Gastrocnemius medialis (tissue), 4 donors: Measurements from ENCODE around the gene HMGCL. TPM values are rescaled to one million over a fixed set of nuclear protein-coding genes. Genes with fewer than 3 reads are reported as not detected.

Experiments
- ATAC-seq, 2 donors: fragments of 150-250 bp; one replicate each; pipeline ENCODE4 v1.9.1; 2016
- DNase-seq, 2 donors: peaks; one replicate each; pipeline ENCODE4 v3.0.0-alpha.2; 2019
- H3K27ac ChIP-seq, 4 donors: fragments of 200-600 bp; sonication (generic); 1 replicate in 1 of 4; 2 replicates in 3 of 4; pipeline ENCODE4 v1.5.1; 2016 to 2018; ENCODE audit warnings: mild to moderate bottlenecking in 2 of 4, moderate library complexity in 1 of 4
- H3K27me3 ChIP-seq, 3 donors: fragments of 200-600 bp; sonication (generic) in 2 of 3; 1 replicate in 1 of 3; 2 replicates in 2 of 3; pipeline versions ENCODE4 v1.5.1 to v1.6.0; 2016 to 2019; ENCODE audit warnings: mild to moderate bottlenecking in 1 of 3, moderate library complexity in 1 of 3
- H3K36me3 ChIP-seq, 2 donors: fragments of 200-600 bp; sonication (generic) in 1 of 2; one replicate each; pipeline ENCODE4 v1.5.1; 2017 to 2018
- H3K4me1 ChIP-seq, 2 donors: fragments of 200-600 bp; sonication (generic) in 1 of 2; one replicate each; pipeline ENCODE4 v1.5.1; 2016 to 2017; ENCODE audit warnings: mild to moderate bottlenecking in 2 of 2
- H3K4me3 ChIP-seq, 4 donors: fragments of 200-600 bp; sonication (generic) in 3 of 4; 1 replicate in 1 of 4; 2 replicates in 3 of 4; pipeline ENCODE4 v1.5.1; 2016 to 2019; ENCODE audit warnings: mild to moderate bottlenecking in 2 of 4
- H3K9me3 ChIP-seq, 3 donors: fragments of 200-600 bp; sonication (generic) in 2 of 3; 1 replicate in 1 of 3; 2 replicates in 2 of 3; pipeline ENCODE4 v1.5.1; 2016 to 2019
- POLR2A ChIP-seq, 2 donors: fragments of 450-650 bp; IDR thresholded peaks; one replicate each; pipeline ENCODE4 v1.6.1; 2017; ENCODE audit warnings: antibody characterized with exemption in 2 of 2, mild to moderate bottlenecking in 2 of 2, moderate library complexity in 2 of 2
- in situ Hi-C, 4 donors: fragments of 200-750 bp; cut with MboI; loops; one replicate each; pipeline versions ENCODE4 v1.15.0 to v1.8.0; 2017; ENCODE audit warnings: low sequenced_read_pairs in 4 of 4
- intact Hi-C: fragments of 100-400 bp; cut with DNase I; formaldehyde crosslinking; loops from one replicate; pipeline ENCODE4 v1.15.1; 2023; ENCODE audit warnings: low total_unique reads
- total RNA-seq, 4 donors: library from RNA; depleted of rRNA; stranded (reverse); fragments of >200 nt; gene quantifications; one replicate each; pipeline versions ENCODE4 v1.1.0 to v1.2.3, GENCODE V29; 2016
- TF ChIP-seq, protein P1 (sequence below), 5 experiments: fragments of 450-650 bp in 3 of 5; fragments of 200-600 bp in 2 of 5; sonication (generic) in 2 of 5; IDR thresholded peaks in 4 of 5; conservative IDR thresholded peaks in 1 of 5; 1 replicate in 4 of 5; 2 replicates in 1 of 5; pipeline ENCODE4 v1.5.1; 2016 to 2019; ENCODE audit warnings: antibody characterized with exemption in 5 of 5, mild to moderate bottlenecking in 3 of 5, moderate library complexity in 3 of 5

HMGCL gene
- total RNA-seq, 4 donors from 2014 or later: 19.1 to 30.0 (median 29.5) TPM

DNA sequence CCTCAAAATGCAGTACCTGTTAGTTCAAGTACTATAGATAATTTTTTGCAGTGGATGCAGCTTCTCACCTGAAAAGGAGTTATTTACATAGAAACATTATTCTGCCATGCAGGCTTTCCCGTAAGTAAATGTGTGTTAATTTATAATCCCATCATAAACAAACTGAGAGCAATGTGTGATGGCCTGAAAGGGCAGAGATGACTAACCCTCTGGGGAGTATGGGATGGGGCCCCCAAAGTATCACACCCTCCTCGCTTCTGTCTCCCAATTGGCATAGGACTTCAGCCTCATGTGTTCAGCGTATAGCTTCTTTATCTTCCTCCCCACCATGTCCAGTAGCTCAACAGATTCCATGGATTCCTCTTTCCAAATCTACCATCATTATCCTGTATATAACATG is 7.6 kb downstream of the HMGCL start:
- Histone ChIP-seq H3K27ac (no peak overlapping the region), H3K9me3 (no peaks in the 10 kb centered on the region), H3K4me1 (peaks cover 13 to 15% of the 10 kb centered on the region in 2 donors), H3K27me3 (no peaks in the 10 kb centered on the region), H3K4me3 (no peak overlapping the region), H3K36me3 (peaks cover 0 to 67% of the 10 kb centered on the region in 2 donors)
- intact Hi-C loops: no loop called here
- DNase-seq: no peak
- in situ Hi-C loops: loop anchor here in 1 of 4 donors (10.0 kb wide), 1 partner anchor 47 kb away; the partner anchor contains the start of gene FUCA1
- TF ChIP-seq POLR2A (IDR thresholded peaks at IDR 0.05): no peak
- TF ChIP-seq, protein P1, sequence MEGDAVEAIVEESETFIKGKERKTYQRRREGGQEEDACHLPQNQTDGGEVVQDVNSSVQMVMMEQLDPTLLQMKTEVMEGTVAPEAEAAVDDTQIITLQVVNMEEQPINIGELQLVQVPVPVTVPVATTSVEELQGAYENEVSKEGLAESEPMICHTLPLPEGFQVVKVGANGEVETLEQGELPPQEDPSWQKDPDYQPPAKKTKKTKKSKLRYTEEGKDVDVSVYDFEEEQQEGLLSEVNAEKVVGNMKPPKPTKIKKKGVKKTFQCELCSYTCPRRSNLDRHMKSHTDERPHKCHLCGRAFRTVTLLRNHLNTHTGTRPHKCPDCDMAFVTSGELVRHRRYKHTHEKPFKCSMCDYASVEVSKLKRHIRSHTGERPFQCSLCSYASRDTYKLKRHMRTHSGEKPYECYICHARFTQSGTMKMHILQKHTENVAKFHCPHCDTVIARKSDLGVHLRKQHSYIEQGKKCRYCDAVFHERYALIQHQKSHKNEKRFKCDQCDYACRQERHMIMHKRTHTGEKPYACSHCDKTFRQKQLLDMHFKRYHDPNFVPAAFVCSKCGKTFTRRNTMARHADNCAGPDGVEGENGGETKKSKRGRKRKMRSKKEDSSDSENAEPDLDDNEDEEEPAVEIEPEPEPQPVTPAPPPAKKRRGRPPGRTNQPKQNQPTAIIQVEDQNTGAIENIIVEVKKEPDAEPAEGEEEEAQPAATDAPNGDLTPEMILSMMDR (IDR thresholded peaks at IDR 0.05 in 4 of 5, conservative IDR thresholded peaks at IDR 0.05 in 1 of 5): no peak
- ATAC-seq: no peak

DNA sequence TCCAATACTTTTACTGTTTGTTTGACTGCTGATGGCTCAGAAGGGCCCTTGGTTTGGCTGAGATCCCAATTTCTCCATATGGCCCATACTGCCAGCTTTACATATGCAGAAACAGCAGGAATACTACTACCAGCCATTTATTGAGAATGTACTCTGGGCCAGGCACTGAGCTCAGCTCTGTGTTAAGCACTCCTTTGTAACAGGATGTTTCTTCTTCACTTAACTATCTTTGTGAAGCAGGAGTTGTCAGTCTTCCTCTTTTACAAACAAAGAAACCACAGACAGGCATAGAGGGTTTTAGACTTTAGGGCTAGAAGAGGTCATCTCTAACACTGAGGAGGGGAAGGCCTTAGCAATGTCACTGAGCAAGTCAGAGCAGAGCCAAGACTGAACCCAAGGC is 8.3 kb downstream of the HMGCL start:
- peaks cover 13 to 15% of the 10 kb centered on the region in 2 donors for H3K4me1 ChIP-seq
- no peaks in the 10 kb centered on the region for H3K27me3 ChIP-seq
- no peaks in the 10 kb centered on the region for H3K9me3 ChIP-seq
- intact Hi-C loops: no loop called here
- H3K4me3 ChIP-seq: no peak overlapping the region
- H3K27ac ChIP-seq: peak overlapping the region in 3 of 4 donors; percentile 7 to 55 (median 39)
- ATAC-seq: no peak
- in situ Hi-C loops: loop anchor here in 1 of 4 donors (10.0 kb wide), 1 partner anchor 48 kb away; the partner anchor contains the start of gene FUCA1
- DNase-seq: no peak
- TF ChIP-seq POLR2A (IDR thresholded peaks at IDR 0.05): no peak
- TF ChIP-seq, protein P1 (IDR thresholded peaks at IDR 0.05 in 4 of 5, conservative IDR thresholded peaks at IDR 0.05 in 1 of 5): no peak
- H3K36me3 ChIP-seq: peaks cover 0 to 73% of the 10 kb centered on the region in 2 donors

DNA sequence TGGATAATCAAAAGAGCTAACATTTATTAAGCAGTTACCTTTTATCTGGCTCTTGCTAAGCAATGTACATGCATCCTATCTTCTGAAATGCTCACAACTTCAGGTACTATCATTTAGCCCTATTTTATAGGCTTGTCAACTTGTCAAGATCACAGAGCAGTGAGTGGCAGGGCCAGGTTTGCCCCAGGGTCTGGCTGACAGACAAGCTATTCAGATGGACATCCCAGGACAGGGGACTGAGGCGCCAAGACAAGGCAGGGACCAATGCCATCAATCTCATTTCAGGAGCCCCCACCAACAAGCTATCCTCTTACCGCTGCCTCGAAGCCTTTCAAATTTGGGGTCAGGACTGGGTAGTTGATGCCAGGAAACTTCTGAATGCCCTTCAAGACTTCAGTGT is 8.9 kb downstream of the HMGCL start:
- TF ChIP-seq POLR2A (IDR thresholded peaks at IDR 0.05): no peak
- TF ChIP-seq, protein P1 (IDR thresholded peaks at IDR 0.05 in 4 of 5, conservative IDR thresholded peaks at IDR 0.05 in 1 of 5): no peak
- intact Hi-C loops: no loop called here
- ATAC-seq: peak in 1 of 2 donors; percentile 43
- Histone ChIP-seq H3K27ac (peak overlapping the region in 3 of 4 donors; percentile 7 to 55 (median 39)), H3K9me3 (no peaks in the 10 kb centered on the region), H3K4me3 (no peak overlapping the region), H3K36me3 (peaks cover 0 to 73% of the 10 kb centered on the region in 2 donors), H3K27me3 (no peaks in the 10 kb centered on the region), H3K4me1 (peaks cover 13 to 15% of the 10 kb centered on the region in 2 donors)
- in situ Hi-C loops: loop anchor here in 1 of 4 donors (10.0 kb wide), 1 partner anchor 48 kb away; the partner anchor contains the start of gene FUCA1
- no peak for DNase-seq

DNA sequence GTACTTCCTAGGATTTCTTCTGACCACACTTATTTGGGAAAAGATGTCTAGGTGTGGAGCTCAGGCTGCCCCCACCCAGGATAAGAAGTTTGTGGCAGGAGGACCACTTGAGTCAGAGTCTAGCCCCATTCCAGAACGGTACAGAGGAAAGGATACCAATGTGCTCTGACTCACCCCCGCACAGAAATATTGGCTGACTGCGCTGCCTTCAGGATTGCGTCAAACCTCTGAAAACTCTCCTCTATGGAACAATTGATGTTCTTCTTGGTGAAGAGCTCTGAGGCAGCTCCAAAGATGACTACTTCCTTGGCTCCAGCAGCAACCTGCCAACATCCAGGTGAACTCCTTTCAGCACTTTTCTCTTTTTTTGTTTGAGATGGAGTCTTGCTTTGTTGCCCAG is 11.2 kb downstream of the HMGCL start:
- TF ChIP-seq, protein P1 (IDR thresholded peaks at IDR 0.05 in 4 of 5, conservative IDR thresholded peaks at IDR 0.05 in 1 of 5): no peak
- no peak for TF ChIP-seq POLR2A (IDR thresholded peaks at IDR 0.05)
- Histone ChIP-seq H3K27ac (no peak overlapping the region), H3K4me1 (peaks cover 15 to 19% of the 10 kb centered on the region in 2 donors), H3K9me3 (no peaks in the 10 kb centered on the region), H3K36me3 (peaks cover 0 to 65% of the 10 kb centered on the region in 2 donors), H3K27me3 (no peaks in the 10 kb centered on the region), H3K4me3 (no peak overlapping the region)
- in situ Hi-C loops: loop anchor here in 2 of 4 donors (5.0 to 10.0 kb wide), 2 partner anchors 48 to 51 kb away; partner anchors contain the start of gene FUCA1 (in 1 of the 2)
- intact Hi-C loops: no loop called here
- ATAC-seq (no peak), DNase-seq (no peak)
